ENCODE data around the gene TBX2.
"Not testable (repeated sequence)": the region's sequence is repeated elsewhere in the genome, so short reads cannot be mapped to it uniquely, and the experiment has no call there.

The TBX2 gene

GRCh38 chr17:61422116-61422799 is 22.6 kb downstream of the TBX2 start:
- Histone ChIP-seq H3K4me3 (ENCODE audit: low read length) (no peak overlapping the region), H3K9me3 (ENCODE audit: control insufficient read depth, low read depth, low read length) (no peaks in the 10 kb centered on the region), H3K27me3 (ENCODE audit: control insufficient read depth, insufficient read depth, low read length) (peaks cover 4% of the 10 kb centered on the region), H3K36me3 (ENCODE audit: control insufficient read depth, low read depth, low read length) (no peaks in the 10 kb centered on the region), H3K27ac (ENCODE audit: low read length) (no peak overlapping the region), H3K4me1 (ENCODE audit: control insufficient read depth, low read depth, low read length) (no peaks in the 10 kb centered on the region), H3K9ac (ENCODE audit: low read length) (no peak overlapping the region)

- H3K9ac ChIP-seq (ENCODE audit: low read length): no peak overlapping the region
- no peaks in the 10 kb centered on the region for H3K36me3 ChIP-seq (ENCODE audit: control insufficient read depth, low read depth, low read length)
- H3K9me3 ChIP-seq (ENCODE audit: control insufficient read depth, low read depth, low read length): no peaks in the 10 kb centered on the region
- H3K27ac ChIP-seq (ENCODE audit: low read length): no peak overlapping the region
- H3K27me3 ChIP-seq (ENCODE audit: control insufficient read depth, insufficient read depth, low read length): peaks cover 4% of the 10 kb centered on the region
- H3K4me3 ChIP-seq (ENCODE audit: low read length): no peak overlapping the region
- H3K4me1 ChIP-seq (ENCODE audit: control insufficient read depth, low read depth, low read length): no peaks in the 10 kb centered on the region
Observed at GRCh38 chr17:61422869-61423268, 23.2 kb downstream of the TBX2 start.

GRCh38 chr17:61423967-61424649 is 24.5 kb downstream of the TBX2 start:
- H3K36me3 ChIP-seq (ENCODE audit: control insufficient read depth, low read depth, low read length): no peaks in the 10 kb centered on the region
- no peak overlapping the region for H3K27ac ChIP-seq (ENCODE audit: low read length)
- H3K4me3 ChIP-seq (ENCODE audit: low read length): no peak overlapping the region
- no peak overlapping the region for H3K9ac ChIP-seq (ENCODE audit: low read length)
- H3K9me3 ChIP-seq (ENCODE audit: control insufficient read depth, low read depth, low read length): no peaks in the 10 kb centered on the region
- peaks cover 4% of the 10 kb centered on the region for H3K27me3 ChIP-seq (ENCODE audit: control insufficient read depth, insufficient read depth, low read length)
- no peaks in the 10 kb centered on the region for H3K4me1 ChIP-seq (ENCODE audit: control insufficient read depth, low read depth, low read length)

- Histone ChIP-seq H3K36me3 (ENCODE audit: control insufficient read depth, low read depth, low read length) (no peaks in the 10 kb centered on the region), H3K9me3 (ENCODE audit: control insufficient read depth, low read depth, low read length) (no peaks in the 10 kb centered on the region), H3K4me3 (ENCODE audit: low read length) (no peak overlapping the region), H3K4me1 (ENCODE audit: control insufficient read depth, low read depth, low read length) (no peaks in the 10 kb centered on the region), H3K9ac (ENCODE audit: low read length) (no peak overlapping the region), H3K27ac (ENCODE audit: low read length) (no peak overlapping the region), H3K27me3 (ENCODE audit: control insufficient read depth, insufficient read depth, low read length) (peaks cover 4% of the 10 kb centered on the region)
Observed at GRCh38 chr17:61425682-61426481, 26.2 kb downstream of the TBX2 start.

DNA sequence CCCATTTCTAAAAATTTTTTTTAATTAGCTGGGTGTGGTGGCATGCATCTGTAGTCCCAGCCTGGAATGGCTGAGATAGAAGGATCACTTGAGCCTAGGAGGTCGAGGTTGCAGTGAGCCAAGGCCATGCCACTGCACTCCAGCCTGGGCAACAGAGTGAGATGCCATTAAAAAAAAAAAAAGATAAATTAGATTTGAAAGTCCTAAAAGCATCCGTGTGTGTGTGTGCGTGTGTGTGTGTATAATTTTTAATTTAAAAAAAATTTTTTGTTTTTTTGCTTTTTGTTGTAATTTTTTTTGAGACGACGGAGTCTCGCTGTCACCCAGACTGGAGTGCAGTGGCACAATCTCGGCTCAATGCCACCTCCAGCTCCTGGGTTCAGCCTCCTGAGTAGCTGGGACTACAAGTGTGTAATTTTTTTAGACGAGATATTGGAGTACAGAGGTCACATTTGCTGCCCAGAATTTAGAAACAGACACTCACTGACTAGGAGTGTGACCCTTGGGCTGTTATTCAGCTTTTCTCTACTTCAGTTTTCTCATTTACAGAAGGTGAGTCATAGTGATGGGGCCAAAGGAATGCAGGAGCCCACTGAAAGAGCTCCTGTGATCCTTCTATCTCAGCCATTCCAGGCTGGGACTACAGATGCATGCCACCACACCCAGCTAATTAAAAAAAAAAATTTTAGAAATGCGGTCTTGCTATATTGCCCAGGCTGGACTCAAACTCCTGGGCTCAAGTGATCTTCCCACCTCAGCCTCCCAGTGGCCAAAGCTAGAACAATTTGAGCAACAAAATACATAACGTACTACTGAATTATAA is 27.1 kb downstream of the TBX2 start:
- Histone ChIP-seq H3K4me1 (ENCODE audit: control insufficient read depth, low read depth, low read length) (no peaks in the 10 kb centered on the region), H3K27me3 (ENCODE audit: control insufficient read depth, insufficient read depth, low read length) (peaks cover 4% of the 10 kb centered on the region), H3K9me3 (ENCODE audit: control insufficient read depth, low read depth, low read length) (no peaks in the 10 kb centered on the region), H3K9ac (ENCODE audit: low read length) (no peak overlapping the region), H3K27ac (ENCODE audit: low read length) (no peak overlapping the region), H3K36me3 (ENCODE audit: control insufficient read depth, low read depth, low read length) (no peaks in the 10 kb centered on the region), H3K4me3 (ENCODE audit: low read length) (no peak overlapping the region)

DNA sequence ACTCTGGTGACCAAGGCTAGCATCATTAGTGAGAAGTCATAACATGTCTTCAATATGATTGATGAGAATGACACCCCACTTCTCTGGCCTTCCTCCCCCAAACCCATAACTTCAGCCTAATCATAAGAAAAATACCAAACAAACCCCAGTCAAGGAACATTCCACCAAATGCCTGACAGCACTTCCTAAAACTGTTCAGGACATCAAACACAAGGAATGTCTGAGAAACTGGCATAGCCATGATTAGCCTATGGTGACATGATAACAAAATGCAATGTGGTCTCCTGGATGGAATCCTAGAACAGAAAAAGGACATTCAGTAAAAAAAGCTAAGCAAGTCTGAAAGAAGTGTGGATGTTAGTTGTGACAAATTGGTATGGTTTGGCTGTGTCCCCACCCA is 27.9 kb downstream of the TBX2 start:
- no peak overlapping the region for H3K9ac ChIP-seq (ENCODE audit: low read length)
- H3K9me3 ChIP-seq (ENCODE audit: control insufficient read depth, low read depth, low read length): no peaks in the 10 kb centered on the region
- no peak overlapping the region for H3K4me3 ChIP-seq (ENCODE audit: low read length)
- no peak overlapping the region for H3K27ac ChIP-seq (ENCODE audit: low read length)
- H3K4me1 ChIP-seq (ENCODE audit: control insufficient read depth, low read depth, low read length): no peaks in the 10 kb centered on the region
- no peaks in the 10 kb centered on the region for H3K27me3 ChIP-seq (ENCODE audit: control insufficient read depth, insufficient read depth, low read length)
- H3K36me3 ChIP-seq (ENCODE audit: control insufficient read depth, low read depth, low read length): no peaks in the 10 kb centered on the region

GRCh38 chr17:61429274-61429673 is 29.6 kb downstream of the TBX2 start:
- Histone ChIP-seq H3K27ac (ENCODE audit: low read length) (no peak overlapping the region), H3K4me3 (ENCODE audit: low read length) (no peak overlapping the region), H3K36me3 (ENCODE audit: control insufficient read depth, low read depth, low read length) (no peaks in the 10 kb centered on the region), H3K27me3 (ENCODE audit: control insufficient read depth, insufficient read depth, low read length) (no peaks in the 10 kb centered on the region), H3K9ac (ENCODE audit: low read length) (no peak overlapping the region), H3K4me1 (ENCODE audit: control insufficient read depth, low read depth, low read length) (no peaks in the 10 kb centered on the region), H3K9me3 (ENCODE audit: control insufficient read depth, low read depth, low read length) (no peaks in the 10 kb centered on the region)

- not testable (repeated sequence) for H3K36me3 ChIP-seq (ENCODE audit: control insufficient read depth, low read depth, low read length); H3K27me3 ChIP-seq (ENCODE audit: control insufficient read depth, insufficient read depth, low read length); H3K9ac ChIP-seq (ENCODE audit: low read length); H3K4me1 ChIP-seq (ENCODE audit: control insufficient read depth, low read depth, low read length); H3K4me3 ChIP-seq (ENCODE audit: low read length); H3K9me3 ChIP-seq (ENCODE audit: control insufficient read depth, low read depth, low read length); H3K27ac ChIP-seq (ENCODE audit: low read length)
Observed at GRCh38 chr17:61429831-61430230, 30.2 kb downstream of the TBX2 start.

GRCh38 chr17:61431594-61432311 is 32.1 kb downstream of the TBX2 start:
- no peaks in the 10 kb centered on the region for H3K4me1 ChIP-seq (ENCODE audit: control insufficient read depth, low read depth, low read length)
- no peaks in the 10 kb centered on the region for H3K9me3 ChIP-seq (ENCODE audit: control insufficient read depth, low read depth, low read length)
- no peaks in the 10 kb centered on the region for H3K36me3 ChIP-seq (ENCODE audit: control insufficient read depth, low read depth, low read length)
- no peak overlapping the region for H3K9ac ChIP-seq (ENCODE audit: low read length)
- no peak overlapping the region for H3K27ac ChIP-seq (ENCODE audit: low read length)
- H3K27me3 ChIP-seq (ENCODE audit: control insufficient read depth, insufficient read depth, low read length): no peaks in the 10 kb centered on the region
- H3K4me3 ChIP-seq (ENCODE audit: low read length): no peak overlapping the region

- H3K9me3 ChIP-seq (ENCODE audit: control insufficient read depth, low read depth, low read length): no peaks in the 10 kb centered on the region
- H3K4me1 ChIP-seq (ENCODE audit: control insufficient read depth, low read depth, low read length): no peaks in the 10 kb centered on the region
- H3K27ac ChIP-seq (ENCODE audit: low read length): no peak overlapping the region
- no peaks in the 10 kb centered on the region for H3K27me3 ChIP-seq (ENCODE audit: control insufficient read depth, insufficient read depth, low read length)
- H3K36me3 ChIP-seq (ENCODE audit: control insufficient read depth, low read depth, low read length): no peaks in the 10 kb centered on the region
- H3K4me3 ChIP-seq (ENCODE audit: low read length): no peak overlapping the region
- no peak overlapping the region for H3K9ac ChIP-seq (ENCODE audit: low read length)
Observed at GRCh38 chr17:61436273-61436672, 36.6 kb downstream of the TBX2 start.

Data from iPS-18a (cell line).